IMR-90 (cell line): ENCODE results near the gene MCTP1.

Source experiments
- BHLHE40 ChIP-seq: fragments of 150-350 bp; IDR thresholded peaks from 2 replicates; pipeline ENCODE4 v1.6.1; 2016; ENCODE audit warnings: mild to moderate bottlenecking, low read depth, low read length
- CEBPB ChIP-seq: IDR thresholded peaks from 2 replicates; pipeline ENCODE4 v1.6.1; 2012; ENCODE audit warnings: low read depth, low read length, improper control_type of control experiment
- POLR2A ChIP-seq: IDR thresholded peaks from 2 replicates; pipeline ENCODE4 v1.6.1; 2012; ENCODE audit warnings: mild to moderate bottlenecking, low read depth, low read length
- RAD21 ChIP-seq: IDR thresholded peaks from 2 replicates; pipeline ENCODE4 v1.6.1; 2012; ENCODE audit warnings: low read length, improper control_type of control experiment
- RCOR1 ChIP-seq: IDR thresholded peaks from 2 replicates; pipeline ENCODE4 v1.6.1; 2012; ENCODE audit warnings: mild to moderate bottlenecking, low read length, improper control_type of control experiment; ENCODE audit not compliant: insufficient replicate concordance
- RFX5 ChIP-seq: IDR thresholded peaks from 2 replicates; pipeline ENCODE4 v1.8.0; 2012; ENCODE audit warnings: low read depth, mild to moderate bottlenecking, low read length, moderate library complexity
- SMC3 ChIP-seq: fragments of 150-350 bp; IDR thresholded peaks from 2 replicates; pipeline ENCODE4 v1.6.1; 2016; ENCODE audit warnings: low read depth, mild to moderate bottlenecking, antibody characterized with exemption, low read length, moderate library complexity
- TF ChIP-seq, protein P1 (sequence below): conservative IDR thresholded peaks from 2 replicates; pipeline ENCODE4 v1.5.1; 2012; ENCODE audit warnings: mild to moderate bottlenecking, low read depth, low read length, improper control_type of control experiment

DNA sequence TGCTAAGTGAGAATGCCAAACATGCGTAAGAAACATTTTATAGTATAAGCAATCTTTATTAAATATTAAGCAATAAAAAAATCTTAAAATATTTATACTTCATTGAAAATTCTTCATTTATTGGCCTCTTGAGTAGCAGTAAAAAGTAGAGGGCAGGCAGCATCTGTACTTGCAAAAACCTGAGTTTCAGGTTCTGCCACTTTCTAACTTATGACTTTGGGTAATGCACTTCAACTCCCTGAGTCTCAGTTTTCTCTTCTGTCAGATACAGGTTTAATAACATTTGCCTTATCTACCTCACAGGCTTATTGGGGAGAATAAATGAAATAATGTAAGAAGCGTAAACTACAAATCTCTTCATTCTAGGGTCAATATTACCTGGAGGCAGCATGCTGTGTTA lies 19.8 kb upstream of the MCTP1 start:
- TF ChIP-seq, protein P1, sequence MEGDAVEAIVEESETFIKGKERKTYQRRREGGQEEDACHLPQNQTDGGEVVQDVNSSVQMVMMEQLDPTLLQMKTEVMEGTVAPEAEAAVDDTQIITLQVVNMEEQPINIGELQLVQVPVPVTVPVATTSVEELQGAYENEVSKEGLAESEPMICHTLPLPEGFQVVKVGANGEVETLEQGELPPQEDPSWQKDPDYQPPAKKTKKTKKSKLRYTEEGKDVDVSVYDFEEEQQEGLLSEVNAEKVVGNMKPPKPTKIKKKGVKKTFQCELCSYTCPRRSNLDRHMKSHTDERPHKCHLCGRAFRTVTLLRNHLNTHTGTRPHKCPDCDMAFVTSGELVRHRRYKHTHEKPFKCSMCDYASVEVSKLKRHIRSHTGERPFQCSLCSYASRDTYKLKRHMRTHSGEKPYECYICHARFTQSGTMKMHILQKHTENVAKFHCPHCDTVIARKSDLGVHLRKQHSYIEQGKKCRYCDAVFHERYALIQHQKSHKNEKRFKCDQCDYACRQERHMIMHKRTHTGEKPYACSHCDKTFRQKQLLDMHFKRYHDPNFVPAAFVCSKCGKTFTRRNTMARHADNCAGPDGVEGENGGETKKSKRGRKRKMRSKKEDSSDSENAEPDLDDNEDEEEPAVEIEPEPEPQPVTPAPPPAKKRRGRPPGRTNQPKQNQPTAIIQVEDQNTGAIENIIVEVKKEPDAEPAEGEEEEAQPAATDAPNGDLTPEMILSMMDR, result no peak
- TF ChIP-seq RCOR1 (no peak), RAD21 (no peak), POLR2A (no peak), SMC3 (no peak), RFX5 (no peak), CEBPB (no peak), BHLHE40 (no peak)
